Measurements from ENCODE around the gene TRMT2A. TPM values are rescaled to one million over a fixed set of nuclear protein-coding genes. Genes with fewer than 3 reads are reported as not detected.

Gene TRMT2A
- polyA plus RNA-seq, 6 donors from 2014 or later: 15.1 to 29.7 (median 21.3) TPM

DNA sequence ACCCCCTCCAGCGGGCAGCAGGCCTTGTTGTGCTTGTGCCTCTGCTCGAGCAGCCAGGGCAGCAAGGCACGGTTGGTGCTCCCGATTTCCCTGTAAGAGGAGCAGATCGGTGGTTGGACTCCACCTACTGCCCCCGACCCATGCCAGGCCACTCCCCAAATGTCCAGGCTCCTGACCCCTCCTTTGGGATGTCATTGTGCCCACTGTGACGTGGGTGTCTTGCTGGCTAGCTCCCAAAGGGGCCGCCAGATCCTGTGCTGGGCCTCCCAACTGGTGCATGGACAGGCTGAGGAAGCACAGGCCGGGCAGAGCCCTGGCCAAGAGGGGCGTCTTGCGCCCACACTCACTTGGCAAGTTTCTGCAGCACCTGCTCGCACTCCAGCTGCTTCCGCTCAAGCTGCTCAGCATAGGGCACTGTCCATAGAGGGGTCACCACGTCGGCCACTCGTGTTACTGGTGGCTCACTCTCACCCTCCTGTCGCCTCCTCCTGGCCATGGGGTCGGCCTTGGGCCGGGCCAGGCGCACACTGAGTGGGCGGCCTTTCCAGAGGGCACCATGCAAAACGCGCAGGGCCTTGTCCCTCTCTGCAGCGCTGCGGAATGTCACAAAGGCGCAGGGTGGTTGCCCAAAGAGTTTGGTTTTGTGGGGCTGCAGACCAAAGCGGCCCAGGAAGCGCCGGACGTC lies 1.2 kb downstream of the TRMT2A start, which contains the start of gene RANBP1:
RANBP1 (plus strand) TSS at position 414 of the 685 bp plus-strand sequence; CDS start at position 495, 81 bp downstream.
- DNase-seq (no peak), ATAC-seq (ENCODE audit: low read depth in 2 of 2) (no peak)
- H3K9me3 Mint-ChIP-seq: no peaks in the 10 kb centered on the region
- peak within 1 kb of the TSS; percentile 79 to 95 (median 92) for H3K4me3 Mint-ChIP-seq
- H3K27me3 Mint-ChIP-seq: no peaks in the 10 kb centered on the region
- H3K36me3 Mint-ChIP-seq: no peaks in the 10 kb centered on the region
- H3K4me1 Mint-ChIP-seq: peaks cover 24 to 38% (median 32%) of the 10 kb centered on the region in 3 donors
- peak within 1 kb of the TSS; percentile 49 to 97 (median 92) for H3K27ac Mint-ChIP-seq

DNA sequence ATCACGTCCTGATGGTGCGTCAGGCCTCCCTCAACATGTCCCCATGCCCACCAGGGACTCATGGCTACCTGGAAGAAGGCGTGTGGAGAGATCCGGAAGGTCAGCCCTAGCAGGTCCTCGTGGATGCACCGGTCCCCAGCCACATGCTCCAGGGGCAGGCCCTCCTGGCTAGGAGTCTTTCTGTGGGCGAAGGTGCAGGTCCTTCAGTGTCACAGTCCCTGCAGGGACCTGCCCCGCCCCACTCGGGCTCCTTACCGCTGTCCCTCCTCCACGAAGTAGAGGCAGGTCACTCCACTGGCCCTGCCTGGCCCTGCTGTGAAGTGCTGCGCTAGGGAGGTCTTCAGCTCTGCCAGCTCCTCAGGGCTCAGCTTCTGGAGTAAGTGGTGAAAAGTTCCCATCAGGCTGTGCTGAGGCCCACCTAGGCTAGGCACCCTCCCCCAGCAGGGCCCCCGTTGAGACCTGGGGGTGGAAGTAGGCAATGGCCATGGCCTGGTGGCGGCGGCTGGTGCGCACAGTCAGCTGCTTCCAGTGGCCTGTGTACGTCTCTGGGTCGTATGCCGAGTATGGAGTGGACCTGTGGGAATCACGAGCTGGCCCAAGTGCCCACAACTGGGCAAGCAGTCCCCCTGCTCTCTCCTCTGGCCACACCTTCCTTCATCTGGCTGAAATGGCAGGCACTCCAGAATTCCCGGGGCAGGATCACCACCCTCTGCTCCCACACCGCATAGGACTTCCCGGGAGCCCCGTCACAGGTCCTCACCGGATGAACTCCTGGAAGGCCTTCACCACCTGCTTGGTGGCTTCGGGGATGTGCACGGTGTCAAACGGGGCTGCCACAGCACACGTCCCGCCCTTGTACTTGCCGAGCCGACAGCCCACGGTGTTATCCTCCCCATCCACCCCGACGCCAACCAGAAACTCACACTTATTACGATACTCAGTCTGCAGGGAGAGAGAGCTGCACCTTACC lies 2.2 kb downstream of the TRMT2A start:
- H3K4me1 Mint-ChIP-seq: peaks cover 24 to 29% (median 27%) of the 10 kb centered on the region in 3 donors
- H3K36me3 Mint-ChIP-seq: no peaks in the 10 kb centered on the region
- no peak for DNase-seq

DNA sequence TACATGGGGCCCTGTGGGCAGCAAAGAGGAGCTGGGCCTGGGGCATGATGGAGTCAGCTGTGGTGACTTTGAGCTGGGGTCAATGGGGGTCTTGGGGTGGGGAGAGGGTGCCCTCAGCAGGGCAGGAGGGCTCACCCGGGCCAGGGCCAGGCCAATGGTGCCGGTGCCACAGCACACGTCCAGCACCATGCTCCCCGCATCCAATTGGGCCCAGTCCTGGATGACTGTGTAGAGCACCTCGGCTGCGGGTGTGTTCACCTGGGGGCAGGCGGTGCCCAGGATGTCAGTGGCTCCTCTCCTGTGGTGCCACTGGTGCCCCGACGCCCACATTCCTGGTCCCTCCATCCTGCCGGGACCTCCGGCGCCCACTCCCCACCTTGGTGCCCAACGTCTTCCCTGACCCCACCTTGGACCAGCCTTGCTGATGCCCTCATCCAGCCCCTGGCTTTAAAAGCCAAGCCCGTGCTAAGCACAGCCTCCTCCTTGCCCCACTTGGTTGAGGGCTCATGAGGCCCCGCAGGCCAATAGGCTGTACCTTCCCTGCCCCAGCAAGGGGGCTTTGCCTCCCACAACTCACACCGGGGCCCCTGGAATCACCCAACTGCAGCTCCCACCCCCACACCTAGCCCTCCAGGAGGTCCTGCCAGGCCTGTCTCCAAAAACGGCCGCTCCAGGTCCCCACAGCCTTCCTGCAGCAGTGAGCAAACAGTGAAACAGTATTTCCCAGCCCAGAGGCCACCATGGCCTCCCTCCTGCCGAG lies 3.3 kb downstream of the TRMT2A start:
- H3K9me3 Mint-ChIP-seq: no peaks in the 10 kb centered on the region
- H3K36me3 Mint-ChIP-seq: no peaks in the 10 kb centered on the region
- ATAC-seq (ENCODE audit: low read depth in 2 of 2) (no peak), DNase-seq (no peak)
- H3K27ac Mint-ChIP-seq: peak overlapping the region in 1 of 6 donors; percentile 49
- H3K4me3 Mint-ChIP-seq: peak overlapping the region in 2 of 8 donors; percentile 51 to 68
- no peaks in the 10 kb centered on the region for H3K27me3 Mint-ChIP-seq
- H3K4me1 Mint-ChIP-seq: peaks cover 17 to 21% (median 21%) of the 10 kb centered on the region in 3 donors

More for the DNA sequence above, 2.2 kb downstream of the TRMT2A start:
- Mint-ChIP-seq H3K4me3 (peak overlapping the region in 7 of 8 donors; percentile 21 to 79 (median 60)), H3K27ac (peak overlapping the region in 4 of 6 donors; percentile 33 to 88 (median 44)), H3K9me3 (no peaks in the 10 kb centered on the region), H3K27me3 (no peaks in the 10 kb centered on the region)
- ATAC-seq (ENCODE audit: low read depth in 2 of 2): no peak

DNA sequence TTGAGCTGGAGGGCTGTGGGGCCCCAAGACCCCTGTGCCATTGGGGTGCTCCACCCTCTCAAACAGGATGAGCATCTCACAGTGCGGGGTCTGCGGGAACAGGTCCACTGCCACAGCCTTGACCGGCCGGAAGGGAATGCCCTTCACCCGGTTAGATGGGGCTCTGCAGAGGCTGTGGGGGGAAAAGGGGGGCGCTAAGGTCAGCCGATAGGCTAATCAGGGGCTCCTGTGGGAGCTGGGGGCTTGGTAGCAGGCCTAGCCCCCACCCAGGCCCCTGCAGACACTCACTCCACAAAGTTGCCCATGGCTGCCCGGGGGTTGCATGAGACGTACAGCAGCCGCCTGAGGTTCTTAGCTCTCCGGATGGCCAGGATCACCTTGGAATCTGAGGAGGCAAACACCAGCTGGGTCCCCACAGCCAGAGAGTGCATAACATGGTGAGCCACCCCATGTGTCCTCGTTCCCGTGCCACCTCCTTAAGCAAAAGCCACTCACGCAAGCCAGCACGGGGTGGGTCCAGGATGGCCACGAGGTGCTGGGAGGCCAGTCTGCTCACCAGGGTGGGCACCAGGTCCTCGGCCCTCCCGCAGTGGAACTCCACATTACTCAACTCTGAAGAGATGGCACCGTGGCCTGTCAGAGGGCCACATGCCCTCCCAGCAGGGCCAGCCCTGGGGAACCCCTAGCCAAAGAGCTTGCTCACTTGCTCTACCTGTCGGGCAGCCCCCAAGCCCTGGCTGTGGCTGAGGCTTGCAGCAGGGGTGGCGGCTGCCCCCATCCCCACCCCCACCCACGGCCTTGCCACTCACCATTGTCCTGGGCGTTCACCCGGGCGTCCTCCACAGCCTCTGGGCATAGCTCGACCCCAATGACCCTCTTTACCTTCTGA lies 4.2 kb downstream of the TRMT2A start:
- DNase-seq: no peak
- Mint-ChIP-seq H3K9me3 (no peaks in the 10 kb centered on the region), H3K27me3 (no peaks in the 10 kb centered on the region), H3K4me1 (peaks cover 9 to 20% (median 19%) of the 10 kb centered on the region in 3 donors), H3K36me3 (no peaks in the 10 kb centered on the region), H3K27ac (peak overlapping the region in 1 of 6 donors; percentile 83), H3K4me3 (no peak overlapping the region)
- no peak for ATAC-seq (ENCODE audit: low read depth in 2 of 2)

DNA sequence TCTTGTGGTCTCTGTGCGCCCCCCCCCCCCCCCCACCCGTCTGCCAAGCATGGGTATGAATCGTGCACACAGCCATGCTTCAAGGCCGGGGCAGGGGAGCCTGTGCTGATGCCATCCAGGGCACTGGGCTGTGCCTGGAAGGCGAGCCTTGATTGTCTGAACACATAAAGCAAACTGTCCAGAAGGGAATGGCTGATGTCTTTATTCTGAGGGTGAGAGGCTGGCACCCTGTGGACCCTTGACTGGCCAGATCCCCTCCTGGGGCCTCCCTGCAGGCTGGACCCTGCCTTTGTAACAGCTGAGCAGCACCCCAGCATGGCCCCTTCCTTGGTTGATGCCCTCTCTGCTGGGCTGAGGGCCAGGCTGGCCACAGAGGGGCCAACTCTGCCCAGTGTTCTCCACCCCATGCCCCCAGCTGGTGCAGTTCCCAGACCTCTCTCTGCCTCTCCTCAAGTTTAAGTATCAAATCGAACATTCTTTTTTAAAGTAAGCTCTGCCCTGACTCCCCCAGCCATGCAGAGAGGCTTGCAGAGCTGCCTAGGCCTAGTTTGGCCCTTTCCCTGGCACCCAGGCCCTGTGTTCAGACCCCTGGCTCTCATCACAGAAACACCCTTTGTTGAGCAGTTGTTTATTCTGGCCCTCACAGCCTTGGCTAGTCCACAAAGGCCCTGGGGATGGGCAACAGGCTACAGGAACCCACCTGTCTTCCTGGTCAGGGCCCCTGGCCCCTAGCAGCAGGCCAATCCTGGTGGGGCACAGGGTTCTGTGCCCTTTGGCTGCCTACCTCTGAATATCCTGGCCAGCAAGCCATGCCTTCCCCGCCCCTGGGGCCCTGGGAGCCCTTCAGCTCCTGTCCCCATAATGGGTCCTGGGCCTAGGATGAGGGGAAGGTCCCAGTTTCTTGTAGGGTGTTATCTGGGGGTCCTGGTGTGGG lies 5.1 kb downstream of the TRMT2A start:
- ATAC-seq (ENCODE audit: low read depth in 2 of 2) (no peak), DNase-seq (no peak)
- H3K4me3 Mint-ChIP-seq: peak overlapping the region in 1 of 8 donors; percentile 44
- H3K27me3 Mint-ChIP-seq: no peaks in the 10 kb centered on the region
- H3K9me3 Mint-ChIP-seq: no peaks in the 10 kb centered on the region
- peaks cover 9 to 20% (median 15%) of the 10 kb centered on the region in 3 donors for H3K4me1 Mint-ChIP-seq
- peak overlapping the region in 2 of 6 donors; percentile 83 to 85 for H3K27ac Mint-ChIP-seq
- H3K36me3 Mint-ChIP-seq: no peaks in the 10 kb centered on the region

DNA sequence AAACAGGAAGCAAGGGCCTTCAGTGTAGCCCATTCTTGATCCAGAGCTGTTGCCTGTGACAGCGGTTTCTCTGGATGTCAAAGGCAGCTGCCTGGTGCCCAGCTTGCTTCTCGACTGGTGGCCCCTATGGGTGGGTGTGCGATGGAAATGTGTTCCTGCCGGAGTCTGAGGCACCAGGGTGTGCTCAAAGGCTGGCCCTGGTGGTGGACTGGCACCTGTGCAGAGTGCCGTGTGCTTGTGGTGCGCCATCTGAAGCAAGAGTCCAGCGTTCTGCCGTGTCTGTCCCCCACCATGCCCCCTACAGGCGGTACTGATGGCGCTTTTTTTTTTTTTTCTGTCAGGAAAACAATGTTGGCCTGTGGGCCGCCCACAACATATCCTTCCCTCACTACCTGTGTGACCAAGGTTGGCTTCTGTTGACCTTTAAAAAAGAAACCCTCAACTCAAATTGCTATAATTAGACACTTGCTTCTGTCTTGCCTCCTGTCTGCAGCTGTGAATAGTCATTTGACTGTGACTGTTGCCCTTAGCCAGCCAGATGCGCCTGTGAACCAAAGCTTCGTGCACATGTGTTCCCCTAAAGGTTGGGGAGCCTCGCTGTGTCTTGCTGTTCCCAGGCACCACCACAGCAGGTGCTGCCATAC lies 5.9 kb downstream of the TRMT2A start:
- Mint-ChIP-seq H3K9me3 (no peaks in the 10 kb centered on the region), H3K27me3 (no peaks in the 10 kb centered on the region), H3K4me3 (peak overlapping the region in 1 of 8 donors; percentile 36), H3K4me1 (peaks cover 6 to 13% (median 7%) of the 10 kb centered on the region in 3 donors), H3K27ac (peak overlapping the region in 3 of 6 donors; percentile 39 to 76 (median 74)), H3K36me3 (no peaks in the 10 kb centered on the region)
- peak; percentile 49 to 56 for ATAC-seq (ENCODE audit: low read depth in 2 of 2)
- no peak for DNase-seq

DNA sequence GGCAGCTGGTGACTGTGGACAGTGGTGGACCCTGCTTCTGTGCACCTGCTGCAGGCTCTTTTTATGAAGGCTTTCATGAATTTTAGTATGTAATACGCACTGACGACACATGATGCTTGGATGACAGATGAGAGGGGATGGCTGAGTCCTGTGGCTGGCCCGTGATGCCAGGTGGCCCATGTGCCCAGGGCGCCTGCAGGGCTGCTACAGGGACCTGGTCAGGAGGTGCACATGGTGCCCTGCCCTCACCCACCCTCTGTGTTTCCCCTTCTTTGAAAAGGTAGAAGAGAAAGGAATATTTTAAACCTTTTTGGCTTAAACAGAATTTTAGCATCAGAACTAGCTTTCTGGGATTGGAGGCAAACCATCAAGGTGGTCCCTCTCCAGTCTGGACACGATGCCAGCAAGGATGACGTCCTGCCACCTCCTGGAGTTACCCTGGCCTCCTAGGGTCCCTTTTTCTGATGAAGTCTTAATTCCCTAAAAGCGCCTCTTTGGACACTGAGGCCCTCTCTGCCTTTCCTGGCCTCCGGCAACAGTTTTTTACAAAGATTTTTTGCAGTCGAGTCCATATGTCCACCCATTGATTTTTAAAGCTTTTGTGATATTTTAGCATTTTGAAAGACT lies 6.6 kb downstream of the TRMT2A start:
- H3K4me3 Mint-ChIP-seq: peak overlapping the region in 1 of 8 donors; percentile 36
- H3K36me3 Mint-ChIP-seq: no peaks in the 10 kb centered on the region
- peaks cover 4 to 13% (median 5%) of the 10 kb centered on the region in 3 donors for H3K4me1 Mint-ChIP-seq
- H3K9me3 Mint-ChIP-seq: no peaks in the 10 kb centered on the region
- no peak for ATAC-seq (ENCODE audit: low read depth in 2 of 2)
- H3K27ac Mint-ChIP-seq: peak overlapping the region in 2 of 6 donors; percentile 45 to 53
- no peaks in the 10 kb centered on the region for H3K27me3 Mint-ChIP-seq
- DNase-seq: no peak

DNA sequence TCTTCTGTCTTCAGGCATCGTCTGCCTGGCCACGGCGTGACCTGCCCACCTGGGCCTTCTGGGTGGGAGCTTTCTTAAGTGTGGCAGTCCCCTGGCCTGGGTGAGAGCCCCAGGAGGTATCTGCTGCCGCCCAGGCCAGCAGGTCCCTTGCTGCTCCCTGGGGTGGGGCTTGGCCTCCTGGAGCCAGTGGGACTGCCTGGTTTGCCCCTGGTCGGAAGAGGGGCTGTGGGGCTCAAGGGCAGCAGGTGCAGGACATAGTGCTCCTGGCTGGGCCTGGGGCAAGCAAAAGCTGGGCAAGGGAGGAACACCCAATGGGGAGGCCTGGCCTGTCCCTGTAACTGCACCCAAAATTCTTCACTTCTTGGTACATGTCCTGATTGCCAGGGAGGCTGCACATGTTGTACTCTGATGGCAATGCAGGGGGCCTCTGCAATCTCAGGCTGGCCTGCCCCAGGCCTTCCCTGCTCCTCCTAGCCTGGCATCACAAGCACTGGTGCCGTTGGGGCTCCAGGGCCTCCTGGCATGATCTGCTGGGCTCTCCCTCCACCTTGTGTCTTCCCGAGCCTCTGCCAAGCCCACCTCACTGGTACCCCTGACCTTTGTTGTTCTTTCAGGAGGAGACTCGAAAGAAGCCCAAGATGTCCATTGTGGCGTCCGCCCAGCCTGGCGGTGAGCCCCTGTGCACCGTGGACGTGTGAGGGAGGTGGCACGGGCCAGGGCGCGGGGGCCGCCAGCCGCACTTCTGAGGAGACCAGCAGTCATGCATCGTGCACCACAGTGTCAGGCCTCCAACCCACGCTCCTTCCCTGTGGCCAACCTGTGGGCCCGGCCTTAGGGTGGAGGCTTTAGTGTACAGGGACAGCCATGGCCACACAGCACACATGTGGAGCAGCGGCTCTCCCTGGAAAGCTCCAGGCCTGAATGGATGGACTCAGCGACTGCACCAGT lies 7.3 kb downstream of the TRMT2A start:
- Mint-ChIP-seq H3K36me3 (no peaks in the 10 kb centered on the region), H3K27me3 (no peaks in the 10 kb centered on the region), H3K4me3 (no peak overlapping the region), H3K4me1 (peaks cover 0 to 8% (median 0%) of the 10 kb centered on the region in 3 donors), H3K27ac (peak overlapping the region in 1 of 6 donors; percentile 45), H3K9me3 (no peaks in the 10 kb centered on the region)
- DNase-seq (no peak), ATAC-seq (ENCODE audit: low read depth in 2 of 2) (no peak)

DNA sequence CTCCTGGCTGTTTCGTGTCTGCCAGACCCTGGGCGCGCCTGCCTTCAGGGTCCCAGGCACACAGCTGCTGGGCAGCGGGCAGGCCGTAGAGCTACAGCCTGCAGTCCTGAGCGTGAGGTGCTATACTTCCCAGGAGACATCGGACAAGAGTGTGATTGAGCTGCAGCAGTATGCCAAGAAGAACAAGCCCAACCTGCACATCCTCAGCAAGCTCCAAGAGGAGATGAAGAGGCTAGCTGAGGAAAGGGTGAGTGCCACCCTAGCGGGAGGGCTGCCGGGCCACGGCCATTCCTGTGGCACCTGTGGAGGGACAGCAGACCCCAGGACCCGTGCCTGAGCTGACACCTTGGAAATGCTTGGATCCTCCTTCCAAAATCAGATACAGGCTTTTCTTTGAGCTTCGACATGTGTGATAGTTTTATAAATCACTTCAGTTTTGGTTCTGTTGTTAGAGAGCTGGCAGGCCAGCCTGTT lies 8.2 kb downstream of the TRMT2A start:
- Mint-ChIP-seq H3K4me1 (peaks cover 0 to 3% (median 0%) of the 10 kb centered on the region in 3 donors), H3K4me3 (no peak overlapping the region)

More for the DNA sequence above, 8.2 kb downstream of the TRMT2A start:
- H3K9me3 Mint-ChIP-seq: no peaks in the 10 kb centered on the region
- ATAC-seq (ENCODE audit: low read depth in 2 of 2) (no peak), DNase-seq (no peak)
- no peaks in the 10 kb centered on the region for H3K27me3 Mint-ChIP-seq
- H3K36me3 Mint-ChIP-seq: no peaks in the 10 kb centered on the region
- no peak overlapping the region for H3K27ac Mint-ChIP-seq
